Mesodermal cell (in vitro differentiated cells): Measurements from ENCODE around the gene RPH3AL.
"Not testable (repeated sequence)": the region's sequence is repeated elsewhere in the genome, so short reads cannot be mapped to it uniquely, and the experiment has no call there.

Experiments
- H3K27ac ChIP-seq: 2 replicates; pipeline ENCODE4 v1.7.0; 2013; ENCODE audit warnings: mild to moderate bottlenecking, low read depth, low read length, moderate library complexity; ENCODE audit not compliant: severe bottlenecking
- H3K36me3 ChIP-seq: 2 replicates; pipeline ENCODE4 v1.7.1; 2013; ENCODE audit warnings: mild to moderate bottlenecking, low read length, moderate library complexity; ENCODE audit not compliant: control insufficient read depth, insufficient read depth
- H3K4me1 ChIP-seq: one replicate; pipeline ENCODE4 v1.7.1; 2013; ENCODE audit warnings: mild to moderate bottlenecking, low read length; ENCODE audit not compliant: insufficient read depth, control insufficient read depth, poor library complexity, severe bottlenecking
- H3K4me3 ChIP-seq: 2 replicates; pipeline ENCODE4 v1.7.0; 2013; ENCODE audit warnings: low read length, control low read depth, mild to moderate bottlenecking; ENCODE audit not compliant: insufficient read depth, poor library complexity, severe bottlenecking; ENCODE audit errors: extremely low read depth
- H3K9me3 ChIP-seq: 2 replicates; pipeline ENCODE4 v1.7.1; 2013; ENCODE audit warnings: mild to moderate bottlenecking, low read length, moderate library complexity; ENCODE audit not compliant: control insufficient read depth
- WGBS, 2 experiments: methylation state at CpG; one replicate each; pipeline ENCODE4 v1.1.5; 2013; ENCODE audit warnings: missing lambda C conversion rate in 2 of 2; ENCODE audit not compliant: insufficient coverage in 2 of 2; 5-methylcytosine and 5-hydroxymethylcytosine counted together

Gene RPH3AL

DNA sequence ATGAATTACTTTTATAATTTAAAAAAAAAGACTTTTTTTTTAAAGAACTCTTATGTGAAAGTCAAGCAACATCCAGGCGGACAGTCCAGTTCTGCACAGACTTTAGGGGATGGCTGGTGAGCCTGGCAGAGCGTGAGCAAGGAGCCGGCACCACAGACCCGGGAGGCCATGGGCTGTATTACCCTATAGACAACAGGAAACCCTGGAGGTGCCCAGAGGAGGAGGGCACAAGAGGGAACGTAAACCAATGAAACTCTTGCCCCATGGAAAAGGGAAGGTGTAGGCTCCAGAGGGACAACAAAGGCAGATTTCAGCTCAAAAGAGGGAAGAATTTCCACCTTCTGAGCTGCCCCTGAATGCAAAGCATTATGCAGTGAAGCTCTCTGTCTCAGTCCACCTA is 25.5 kb upstream of the RPH3AL start:
- no peaks in the 10 kb centered on the region for H3K9me3 ChIP-seq
- H3K4me1 ChIP-seq = peaks cover 6% of the 10 kb centered on the region
- no peaks in the 10 kb centered on the region for H3K36me3 ChIP-seq
- no peak overlapping the region for H3K4me3 ChIP-seq
- H3K27ac ChIP-seq = no peak overlapping the region
- 73 to 77% methylated on average over 4 to 5 of the region's 5 CpGs for WGBS, 2 experiments

DNA sequence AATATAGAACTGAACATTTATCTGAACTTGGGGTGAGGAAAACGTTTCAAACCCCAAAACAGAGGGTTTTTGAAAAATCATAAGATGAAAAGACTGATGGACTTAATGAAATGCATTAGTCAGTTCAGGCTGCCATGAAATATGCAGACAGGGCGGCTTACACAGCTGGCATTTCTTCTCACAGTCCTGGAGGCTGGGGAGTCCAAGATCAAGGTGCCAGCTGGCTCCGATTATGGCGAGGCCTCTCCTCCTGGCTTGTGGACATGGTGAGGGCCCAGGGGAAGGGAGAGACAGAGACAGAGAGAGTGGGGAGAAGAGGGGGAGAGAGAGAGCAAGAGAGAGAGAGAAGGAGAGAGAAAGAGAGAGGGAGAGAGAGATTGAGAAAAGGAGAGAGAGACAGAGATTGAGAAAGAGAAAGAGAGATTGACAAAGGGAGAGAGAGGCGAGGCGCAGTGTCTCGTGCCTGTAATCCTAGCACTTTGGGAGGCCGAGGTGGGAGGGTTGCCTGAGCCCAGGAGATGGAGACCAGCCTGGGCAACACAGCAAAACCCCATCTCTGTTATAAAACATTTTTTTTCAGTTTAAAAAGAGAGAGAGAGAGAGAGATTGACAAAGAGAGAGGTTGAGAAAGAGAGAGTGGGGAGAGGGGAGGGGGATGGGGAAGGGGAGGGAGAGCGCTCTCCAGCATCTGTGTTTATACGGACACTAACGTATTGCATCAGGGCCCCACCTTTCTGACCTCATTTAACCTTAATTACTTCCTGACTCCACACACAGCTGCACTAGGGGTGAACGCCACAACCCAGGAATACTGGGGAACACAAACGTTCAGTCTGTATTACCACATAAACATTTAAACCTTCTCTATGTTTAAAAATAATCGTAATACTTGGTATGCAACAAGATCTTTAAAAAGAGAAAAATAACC is 24.6 kb upstream of the RPH3AL start:
- H3K27ac ChIP-seq = no peak overlapping the region
- 63 to 70% methylated on average over 9 to 11 of the region's 14 CpGs for WGBS, 2 experiments
- H3K9me3 ChIP-seq = no peaks in the 10 kb centered on the region
- H3K4me3 ChIP-seq = no peak overlapping the region
- H3K36me3 ChIP-seq = no peaks in the 10 kb centered on the region
- H3K4me1 ChIP-seq = peaks cover under 1% of the 10 kb centered on the region

- 73 to 83% methylated on average over 5 to 6 of the region's 7 CpGs for WGBS, 2 experiments
- no peaks in the 10 kb centered on the region for H3K36me3 ChIP-seq
- no peak overlapping the region for H3K27ac ChIP-seq
- no peak overlapping the region for H3K4me3 ChIP-seq
- no peaks in the 10 kb centered on the region for H3K4me1 ChIP-seq
- H3K9me3 ChIP-seq = peaks cover 3% of the 10 kb centered on the region
Observed at GRCh38 chr17:373613-374230, 21.1 kb upstream of the RPH3AL start.

DNA sequence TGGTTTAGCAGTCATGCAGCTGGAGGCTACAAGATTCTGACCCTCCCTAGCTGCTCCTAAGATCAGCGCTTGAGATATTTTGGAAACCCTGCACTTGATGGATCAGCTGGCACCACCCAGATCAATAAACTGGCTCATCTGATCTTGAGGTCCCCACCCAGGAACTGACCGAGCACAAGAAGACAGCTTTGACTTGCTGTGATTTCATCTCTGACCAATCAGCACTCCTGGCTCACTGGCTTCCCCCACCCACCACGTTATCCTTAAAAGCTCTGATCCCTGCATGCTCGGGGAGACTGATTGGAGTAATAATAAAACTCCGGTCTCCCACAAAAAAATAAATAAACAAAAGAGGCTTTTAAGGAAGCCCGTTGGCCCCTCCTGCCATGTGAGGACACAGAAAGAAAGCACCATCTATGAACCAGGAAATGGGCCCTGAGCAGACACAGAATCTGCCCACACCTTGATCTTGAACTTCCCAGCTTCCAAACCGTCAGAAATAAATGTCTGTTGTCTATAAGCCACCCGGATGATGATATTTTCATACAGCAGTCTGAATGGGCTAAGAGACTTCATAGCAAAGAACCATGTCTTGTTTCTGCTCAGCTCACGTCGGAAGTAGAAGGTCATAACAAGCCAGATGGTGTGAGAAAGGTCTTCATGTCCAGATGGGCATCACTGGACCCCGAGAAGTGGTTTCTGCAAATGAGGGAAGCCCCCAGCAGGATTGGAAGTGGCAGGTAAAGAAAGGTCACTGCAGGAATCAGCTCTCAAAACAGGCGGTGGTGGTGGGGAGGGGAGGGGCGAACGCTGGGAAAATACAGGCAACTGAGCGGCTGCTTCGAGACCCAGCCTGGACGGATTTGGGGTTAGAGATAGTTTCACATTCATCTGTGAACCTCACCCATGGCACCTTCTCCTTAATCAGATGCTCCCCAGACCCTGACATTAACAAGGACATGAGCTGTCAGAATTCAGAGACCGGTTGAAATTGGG is 19.8 kb upstream of the RPH3AL start:
- Histone ChIP-seq H3K36me3 (no peaks in the 10 kb centered on the region), H3K4me3 (no peak overlapping the region), H3K4me1 (no peaks in the 10 kb centered on the region), H3K9me3 (peaks cover 3% of the 10 kb centered on the region), H3K27ac (no peak overlapping the region)
- 91 to 93% methylated on average over 9 of the region's 18 CpGs for WGBS, 2 experiments

DNA sequence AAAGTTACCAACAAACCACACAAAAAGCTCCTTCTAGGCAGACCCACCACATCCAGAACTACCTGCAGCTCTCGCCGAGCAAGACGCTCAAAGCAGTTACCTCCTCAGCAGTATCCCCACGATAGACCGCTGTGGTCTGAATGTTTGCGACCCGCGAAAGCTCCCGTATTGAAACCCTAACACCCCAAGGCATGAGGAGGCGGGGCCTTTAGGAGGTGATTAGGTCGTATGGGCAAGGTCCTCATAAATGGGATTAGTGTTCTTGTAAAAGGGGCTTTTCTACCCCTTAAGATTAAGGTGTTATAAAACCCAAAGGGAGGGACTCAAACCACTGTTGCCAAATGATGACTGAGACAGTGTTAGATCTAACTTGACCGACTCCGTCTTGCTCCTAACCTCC is 19.0 kb upstream of the RPH3AL start:
- no peak overlapping the region for H3K27ac ChIP-seq
- no peaks in the 10 kb centered on the region for H3K4me1 ChIP-seq
- WGBS, 2 experiments = 89 to 93% methylated on average over 5 to 10 of the region's 13 CpGs
- H3K9me3 ChIP-seq = peaks cover 3% of the 10 kb centered on the region
- no peaks in the 10 kb centered on the region for H3K36me3 ChIP-seq
- no peak overlapping the region for H3K4me3 ChIP-seq

DNA sequence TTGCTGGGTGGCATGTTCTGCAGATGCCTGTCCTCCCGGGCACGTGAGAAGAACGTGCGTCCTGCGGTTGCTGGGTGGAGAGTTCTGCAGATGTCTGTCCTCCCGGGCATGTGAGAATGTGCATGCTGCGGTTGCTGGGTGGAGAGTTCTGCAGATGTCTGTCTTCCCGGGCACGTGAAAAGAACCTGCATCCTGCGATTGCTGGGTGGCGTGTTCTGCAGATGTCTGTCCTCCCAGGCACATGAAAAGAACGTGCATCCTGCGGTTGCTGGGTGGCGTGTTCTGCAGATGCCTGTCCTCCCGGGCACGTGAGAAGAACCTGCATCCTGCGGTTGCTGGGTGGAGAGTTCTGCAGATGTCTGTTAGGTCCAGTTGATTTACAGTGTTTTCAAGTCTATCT is 15.0 kb upstream of the RPH3AL start:
- H3K27ac ChIP-seq, H3K4me1 ChIP-seq, H3K4me3 ChIP-seq, H3K36me3 ChIP-seq, H3K9me3 ChIP-seq: not testable (repeated sequence)
- 89 to 92% methylated on average over 9 to 15 of the region's 17 CpGs for WGBS, 2 experiments

DNA sequence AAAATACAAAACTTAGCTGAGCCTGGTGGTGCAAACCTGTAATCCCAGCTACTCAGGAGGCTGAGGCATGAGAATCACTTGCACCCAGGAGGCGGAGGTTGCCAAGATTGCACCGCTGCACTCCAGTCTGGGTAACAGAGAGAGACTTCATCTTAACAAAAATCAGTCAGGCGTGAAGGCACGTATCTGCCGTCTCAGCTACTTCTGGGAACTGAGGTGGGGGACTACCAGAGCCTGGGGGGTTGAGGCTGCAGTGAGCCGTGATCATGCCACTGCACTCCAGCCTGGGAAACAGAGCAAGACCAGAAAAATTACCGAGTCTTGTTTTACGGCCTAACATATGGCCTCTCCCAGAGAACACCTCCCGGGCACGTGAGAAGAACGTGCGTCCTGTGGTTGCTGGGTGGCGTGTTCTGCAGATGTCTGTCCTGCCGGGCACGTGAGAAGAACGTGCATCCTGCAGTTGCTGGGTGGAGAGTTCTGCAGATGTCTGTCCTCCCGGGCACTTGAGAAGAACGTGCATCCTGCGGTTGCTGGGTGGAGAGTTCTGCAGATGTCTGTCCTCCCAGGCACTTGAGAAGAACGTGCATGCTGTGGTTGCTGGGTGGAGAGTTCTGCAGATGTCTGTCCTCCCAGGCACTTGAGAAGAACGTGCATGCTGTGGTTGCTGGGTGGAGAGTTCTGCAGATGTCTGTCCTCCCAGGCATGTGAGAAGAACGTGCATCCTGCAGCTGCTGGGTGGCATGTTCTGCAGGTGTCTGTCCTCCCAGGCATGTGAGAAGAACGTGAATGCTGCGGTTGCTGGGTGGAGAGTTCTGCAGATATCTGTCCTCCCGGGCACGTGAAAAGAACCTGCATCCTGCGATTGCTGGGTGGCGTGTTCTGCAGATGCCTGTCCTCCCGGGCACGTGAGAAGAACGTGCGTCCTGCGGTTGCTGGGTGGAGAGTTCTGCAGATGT is 14.3 kb upstream of the RPH3AL start:
- H3K9me3 ChIP-seq, H3K4me3 ChIP-seq, H3K36me3 ChIP-seq, H3K27ac ChIP-seq, H3K4me1 ChIP-seq: not testable (repeated sequence)
- WGBS, 2 experiments = 82% methylated on average over 25 to 32 of the region's 33 CpGs

DNA sequence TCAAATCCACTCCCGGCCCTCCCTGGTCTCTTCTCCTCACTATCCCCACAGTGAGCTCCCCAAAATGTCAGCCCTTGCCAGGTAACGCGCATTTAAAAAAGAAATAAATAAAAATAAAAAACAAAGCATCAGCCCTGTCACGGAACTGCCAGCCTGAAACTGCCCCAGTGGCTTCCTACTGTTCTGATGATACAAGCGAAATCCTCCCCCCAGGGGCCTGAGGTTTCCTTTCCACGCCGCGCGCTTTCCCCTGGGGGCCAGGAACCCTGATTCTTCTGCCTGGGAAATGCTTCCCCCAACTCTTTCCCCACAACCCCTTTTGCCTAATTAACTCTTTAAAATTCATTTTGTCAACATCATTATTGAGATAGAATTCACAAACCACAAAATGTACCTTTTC is 12.2 kb upstream of the RPH3AL start:
- 81 to 94% methylated on average over 2 to 6 of the region's 9 CpGs for WGBS, 2 experiments
- no peaks in the 10 kb centered on the region for H3K9me3 ChIP-seq
- no peaks in the 10 kb centered on the region for H3K4me1 ChIP-seq
- H3K36me3 ChIP-seq = no peaks in the 10 kb centered on the region
- H3K27ac ChIP-seq = no peak overlapping the region
- no peak overlapping the region for H3K4me3 ChIP-seq

GRCh38 chr17:364308-364707 is 11.7 kb upstream of the RPH3AL start:
- Histone ChIP-seq H3K36me3 (no peaks in the 10 kb centered on the region), H3K4me1 (no peaks in the 10 kb centered on the region), H3K4me3 (no peak overlapping the region), H3K27ac (no peak overlapping the region), H3K9me3 (no peaks in the 10 kb centered on the region)
- 68 to 88% methylated on average over 5 to 8 of the region's 8 CpGs for WGBS, 2 experiments
